ACC112 (cell line): Measurements from ENCODE around the gene GPR153.
"Not testable (repeated sequence)": the region's sequence is repeated elsewhere in the genome, so short reads cannot be mapped to it uniquely, and the experiment has no call there.

ENCODE experiments used
- H2AFZ ChIP-seq: fragments of 200-600 bp; sonication (generic); one replicate; pipeline ENCODE4 v1.6.0; 2017; ENCODE audit warnings: antibody characterized with exemption, low read length; ENCODE audit not compliant: unreplicated experiment
- H3K27ac ChIP-seq: fragments of 200-600 bp; sonication (generic); 2 replicates; pipeline ENCODE4 v1.5.1; 2014; ENCODE audit warnings: low read depth, mild to moderate bottlenecking, antibody characterized with exemption, low read length, moderate library complexity
- H3K27me3 ChIP-seq: fragments of 200-600 bp; sonication (generic); 2 replicates; pipeline ENCODE4 v1.6.1; 2014; ENCODE audit warnings: mild to moderate bottlenecking, antibody characterized with exemption, low read length, moderate library complexity, mixed read lengths; ENCODE audit not compliant: insufficient read depth
- H3K36me3 ChIP-seq: fragments of 200-600 bp; sonication (generic); 2 replicates; pipeline ENCODE4 v1.6.1; 2016; ENCODE audit warnings: mild to moderate bottlenecking, antibody characterized with exemption, low read length, moderate library complexity, mixed read lengths; ENCODE audit not compliant: insufficient read depth
- H3K4me1 ChIP-seq: fragments of 200-600 bp; sonication (generic); one replicate; pipeline ENCODE4 v1.6.1; 2016; ENCODE audit warnings: low read length, mixed read lengths; ENCODE audit not compliant: insufficient read depth, unreplicated experiment, control insufficient read depth
- H3K4me3 ChIP-seq: fragments of 200-600 bp; sonication (generic); 2 replicates; pipeline ENCODE4 v1.5.1; 2014; ENCODE audit warnings: mild to moderate bottlenecking, low read depth, low read length
- H3K79me2 ChIP-seq: fragments of 200-600 bp; sonication (generic); one replicate; pipeline ENCODE4 v1.6.0; 2016; ENCODE audit warnings: low read length; ENCODE audit not compliant: control insufficient read depth, unreplicated experiment, insufficient read depth

Gene GPR153

DNA sequence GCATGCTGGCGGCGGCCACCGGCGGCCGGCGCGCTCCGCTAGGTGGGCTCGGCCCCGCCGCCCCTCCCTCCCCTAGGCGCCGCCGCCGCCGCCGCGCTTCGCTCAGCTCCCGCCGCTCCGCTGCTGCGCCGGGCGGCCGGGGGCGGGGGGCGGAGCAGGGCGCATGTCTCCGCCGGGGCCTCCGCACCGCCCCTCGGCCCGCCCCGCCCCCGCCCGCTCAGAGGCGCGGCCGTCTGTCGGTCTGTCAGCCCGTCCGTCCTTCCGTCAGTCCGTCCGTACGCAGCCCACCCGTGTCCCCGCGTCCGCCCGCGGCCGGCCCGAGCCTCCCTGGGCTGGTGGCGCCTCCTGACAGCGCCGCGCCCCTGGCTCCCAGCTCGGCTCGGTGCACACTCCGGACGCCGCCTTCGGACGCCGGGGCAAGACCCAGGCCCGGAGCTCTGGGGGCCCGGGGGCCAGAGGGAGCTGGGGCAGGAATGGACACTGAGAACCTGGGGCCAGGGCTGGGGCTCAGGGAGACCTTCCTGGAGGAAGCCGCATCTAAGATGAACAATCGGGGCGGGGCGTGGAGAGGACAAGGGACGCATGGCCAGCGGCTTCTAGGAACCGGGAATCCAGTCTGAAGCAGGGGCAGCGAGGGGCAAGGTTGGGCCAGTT is at the start of gene GPR153:
Gene GPR153, minus strand, starts transcription at position 138 of the 654 bp plus-strand sequence. CDS start 6,193 bp downstream, outside the sequence.
- Histone ChIP-seq H3K27ac (no peak within 1 kb of the TSS), H3K4me3 (peak within 1 kb of the TSS; percentile 80), H3K4me1 (no peaks in the 10 kb centered on the region), H3K27me3 (no peaks in the 10 kb centered on the region), H3K36me3 (no peaks in the 10 kb centered on the region), H2AFZ (peak within 1 kb of the TSS; percentile 23), H3K79me2 (no peaks in the 10 kb centered on the region)

DNA sequence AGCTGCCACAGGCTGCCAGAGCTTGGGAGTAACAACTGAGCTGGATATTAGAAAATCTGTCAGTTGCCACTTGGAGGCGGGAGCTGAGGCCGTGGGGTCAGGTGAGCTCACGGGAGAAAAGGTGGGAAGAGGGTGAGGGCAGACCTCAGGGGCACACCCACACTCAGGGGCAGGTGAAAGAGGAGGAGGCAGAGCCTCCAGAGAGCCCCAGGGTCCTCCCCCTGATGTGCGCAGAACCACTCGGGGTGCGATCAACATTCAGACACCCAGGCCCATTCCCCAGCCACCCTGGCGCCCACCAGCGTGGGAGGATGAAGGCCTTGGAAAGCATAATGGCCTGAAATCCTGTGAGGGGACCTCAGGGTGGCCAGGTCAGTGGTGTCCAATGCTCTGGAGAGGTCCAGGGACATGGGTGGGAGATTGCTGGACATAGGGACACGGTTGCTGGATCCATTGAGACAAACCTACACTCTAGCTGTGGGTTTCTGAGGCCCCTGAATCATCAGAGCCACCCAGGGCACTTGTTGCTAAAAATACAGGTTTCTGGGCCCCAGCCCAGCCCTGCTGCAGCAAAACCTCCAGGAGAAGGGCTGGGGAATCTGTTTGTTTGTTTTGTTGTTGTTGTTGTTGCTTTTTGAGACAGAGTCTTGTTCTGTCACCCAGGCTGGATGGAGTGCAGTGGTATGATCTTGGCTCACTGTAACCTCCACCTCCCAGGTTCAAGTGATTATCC is 49.4 kb upstream of the GPR153 start:
- Histone ChIP-seq H3K36me3 (0 out of 2 replicates have a peak, but pooled peaks cover 12% of the 10 kb centered on the region), H3K4me1 (no peaks in the 10 kb centered on the region), H3K79me2 (no peaks in the 10 kb centered on the region), H2AFZ (no peak overlapping the region), H3K4me3 (no peak overlapping the region), H3K27me3 (no peaks in the 10 kb centered on the region), H3K27ac (no peak overlapping the region)

DNA sequence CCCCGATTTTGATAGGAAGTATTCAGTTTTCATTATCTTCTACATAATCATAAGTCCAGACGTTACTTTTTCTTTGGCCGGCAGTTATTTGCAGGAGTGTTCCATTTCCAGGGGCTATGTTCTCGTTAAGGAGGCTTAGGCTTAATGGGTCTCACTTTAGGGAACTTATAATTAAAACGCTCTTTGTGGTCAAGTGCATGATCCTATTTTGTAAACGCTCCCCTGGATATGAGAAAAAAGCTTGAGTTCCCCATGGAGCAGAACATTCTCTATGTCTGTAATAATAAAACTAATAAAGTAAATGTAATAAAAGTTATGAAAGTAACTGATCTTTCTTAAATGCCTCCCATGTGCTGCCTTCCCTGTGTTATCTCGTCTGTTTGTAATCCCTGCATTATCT is 48.7 kb upstream of the GPR153 start:
- 0 out of 2 replicates have a peak, but pooled peaks cover 12% of the 10 kb centered on the region for H3K36me3 ChIP-seq
- H3K4me3 ChIP-seq = no peak overlapping the region
- H3K27ac ChIP-seq = no peak overlapping the region
- no peaks in the 10 kb centered on the region for H3K79me2 ChIP-seq
- H2AFZ ChIP-seq = no peak overlapping the region
- H3K27me3 ChIP-seq = no peaks in the 10 kb centered on the region
- H3K4me1 ChIP-seq = no peaks in the 10 kb centered on the region

DNA sequence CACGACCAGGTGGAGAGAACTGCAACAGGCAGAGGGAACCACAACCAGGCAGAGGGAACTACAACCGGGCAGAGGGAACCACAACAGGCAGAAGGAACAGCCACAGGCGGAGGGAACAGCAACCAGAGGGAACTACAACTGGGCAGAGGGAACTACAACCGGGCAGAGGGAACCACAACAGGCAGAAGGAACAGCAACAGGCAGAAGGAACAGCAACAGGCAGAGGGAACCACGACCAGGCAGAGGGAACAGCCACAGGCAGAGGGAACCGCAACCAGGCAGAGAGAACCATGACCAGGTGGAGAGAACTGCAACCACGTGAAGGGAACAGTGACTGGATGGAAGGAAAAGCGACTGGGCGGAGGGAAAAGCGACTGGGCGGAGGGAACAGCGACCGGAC is 47.6 kb upstream of the GPR153 start:
- Histone ChIP-seq H3K4me3 (no peak overlapping the region), H3K27me3 (no peaks in the 10 kb centered on the region), H3K4me1 (no peaks in the 10 kb centered on the region), H3K36me3 (0 out of 2 replicates have a peak, but pooled peaks cover 12% of the 10 kb centered on the region), H2AFZ (no peak overlapping the region), H3K27ac (no peak overlapping the region), H3K79me2 (no peaks in the 10 kb centered on the region)

DNA sequence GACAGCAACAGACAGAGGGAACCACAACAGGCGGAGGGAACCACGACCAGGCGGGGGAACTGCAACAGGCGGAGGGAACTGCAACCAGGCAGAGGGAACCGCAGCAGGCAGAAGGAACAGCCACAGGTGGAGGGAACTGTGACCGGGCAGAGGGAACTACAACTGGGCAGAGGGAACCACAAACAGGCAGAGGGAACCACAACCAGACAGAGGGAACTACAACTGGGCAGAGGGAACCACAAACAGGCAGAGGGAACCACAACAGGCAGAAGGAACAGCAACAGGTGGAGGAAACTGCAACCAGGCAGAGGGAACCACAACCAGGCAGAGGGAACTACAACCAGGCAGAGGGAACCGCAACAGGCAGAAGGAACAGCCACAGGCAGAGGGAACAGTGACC is 46.8 kb upstream of the GPR153 start:
- not testable (repeated sequence) for H3K79me2 ChIP-seq, H3K4me1 ChIP-seq, H2AFZ ChIP-seq, H3K27ac ChIP-seq, H3K4me3 ChIP-seq, H3K27me3 ChIP-seq
- 0 out of 2 replicates have a peak, but pooled peaks cover 12% of the 10 kb centered on the region for H3K36me3 ChIP-seq

DNA sequence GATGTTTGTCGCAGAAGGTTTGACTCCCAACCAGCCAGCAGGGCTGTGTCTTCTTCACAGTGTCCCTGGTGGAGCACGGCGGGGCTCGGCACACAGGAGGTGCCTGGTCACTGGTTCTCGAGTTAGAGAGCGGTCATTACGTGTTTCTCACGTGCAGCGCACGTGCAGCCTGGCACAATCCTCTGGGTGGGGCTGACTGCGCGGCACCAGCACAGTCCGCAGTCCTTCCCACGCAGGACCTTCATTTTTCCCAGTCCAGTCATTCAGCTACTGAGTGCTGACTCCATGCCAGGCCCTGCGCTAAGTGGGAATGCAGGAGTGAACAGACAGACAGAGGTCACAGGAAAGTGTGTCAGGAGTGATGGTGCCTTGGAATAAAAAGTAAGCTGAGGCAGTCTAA is 46.2 kb upstream of the GPR153 start:
- H3K79me2 ChIP-seq = no peaks in the 10 kb centered on the region
- H3K27ac ChIP-seq = no peak overlapping the region
- 0 out of 2 replicates have a peak, but pooled peaks cover 12% of the 10 kb centered on the region for H3K36me3 ChIP-seq

DNA sequence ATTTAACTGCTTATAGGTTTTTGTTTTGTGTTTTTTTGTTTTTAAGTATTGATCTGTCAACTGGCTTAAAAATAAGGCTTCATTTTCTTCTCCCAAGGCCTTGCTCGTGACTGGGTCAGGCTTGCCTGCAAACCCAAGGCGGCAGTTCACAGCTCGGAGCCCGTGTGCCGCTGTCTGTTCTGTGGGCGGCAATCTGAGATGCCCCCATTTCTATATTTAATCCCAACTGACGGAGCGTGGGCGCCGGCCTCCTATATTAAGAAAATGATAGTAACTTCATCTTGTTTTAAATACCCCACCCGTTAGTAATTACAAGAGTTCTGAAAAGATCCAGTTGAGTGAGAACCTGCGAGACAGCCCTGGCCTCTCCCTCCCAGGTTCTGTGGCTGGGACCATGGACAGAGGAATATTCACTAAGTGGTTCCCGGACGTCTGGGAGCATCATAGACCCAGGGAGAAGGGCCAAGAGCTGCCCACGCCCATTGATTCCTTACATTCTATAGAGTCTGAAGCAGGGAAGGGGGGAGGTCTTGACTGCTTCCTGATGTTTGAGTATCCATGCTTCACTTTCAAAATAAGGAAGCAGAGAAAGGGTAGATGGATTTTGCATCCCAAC is 42.6 kb upstream of the GPR153 start:
- Histone ChIP-seq H3K36me3 (0 out of 2 replicates have a peak, but pooled peaks cover 9% of the 10 kb centered on the region), H3K27me3 (no peaks in the 10 kb centered on the region), H3K27ac (no peak overlapping the region), H2AFZ (no peak overlapping the region), H3K4me3 (no peak overlapping the region), H3K79me2 (no peaks in the 10 kb centered on the region), H3K4me1 (no peaks in the 10 kb centered on the region)

More for the DNA sequence above, 46.2 kb upstream of the GPR153 start:
- H2AFZ ChIP-seq = no peak overlapping the region
- H3K4me1 ChIP-seq = no peaks in the 10 kb centered on the region
- H3K4me3 ChIP-seq = no peak overlapping the region
- H3K27me3 ChIP-seq = no peaks in the 10 kb centered on the region

DNA sequence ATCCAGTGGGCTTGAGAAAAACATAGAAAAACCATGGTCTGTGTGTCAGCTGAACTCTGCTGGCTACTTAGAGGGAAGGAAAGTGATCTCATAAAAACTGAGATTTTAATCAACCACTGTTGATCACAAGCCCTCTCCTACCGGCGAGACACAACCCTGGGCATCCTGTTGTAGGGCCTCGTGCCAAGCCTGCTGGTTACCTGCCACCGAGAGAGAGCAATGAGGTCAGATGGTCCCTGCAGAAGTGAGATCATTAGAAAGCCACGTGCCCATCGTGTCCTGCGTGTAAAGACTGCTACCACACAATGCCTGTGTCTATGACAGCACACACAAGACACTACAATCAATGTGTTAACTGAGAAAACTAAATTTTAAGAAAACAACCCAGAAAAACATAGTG is 41.7 kb upstream of the GPR153 start:
- H3K4me1 ChIP-seq = no peaks in the 10 kb centered on the region
- no peak overlapping the region for H3K27ac ChIP-seq
- no peak overlapping the region for H2AFZ ChIP-seq
- H3K36me3 ChIP-seq = 0 out of 2 replicates have a peak, but pooled peaks cover 9% of the 10 kb centered on the region
- no peaks in the 10 kb centered on the region for H3K79me2 ChIP-seq
- no peak overlapping the region for H3K4me3 ChIP-seq
- H3K27me3 ChIP-seq = no peaks in the 10 kb centered on the region

DNA sequence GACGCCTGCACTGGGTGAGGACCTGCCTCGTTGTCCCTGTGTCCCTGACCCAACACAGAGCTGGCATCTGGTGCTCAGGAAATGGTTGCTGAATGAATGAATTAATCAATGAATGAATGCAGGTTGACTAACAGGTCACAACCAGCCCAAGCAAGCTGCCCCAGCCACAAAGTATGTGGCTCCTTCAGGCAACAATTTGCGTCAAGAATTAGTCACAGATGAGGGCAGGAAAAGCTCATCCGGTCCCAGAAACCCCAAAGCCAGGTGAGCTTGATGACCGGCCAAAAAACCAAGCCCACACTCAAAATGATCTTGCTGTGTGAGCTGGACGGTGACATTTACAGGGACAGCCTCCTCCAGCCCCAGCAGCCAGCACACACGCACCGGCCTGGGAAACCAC is 40.6 kb upstream of the GPR153 start:
- Histone ChIP-seq H3K4me1 (no peaks in the 10 kb centered on the region), H3K27me3 (no peaks in the 10 kb centered on the region), H3K79me2 (no peaks in the 10 kb centered on the region), H3K27ac (no peak overlapping the region), H3K36me3 (0 out of 2 replicates have a peak, but pooled peaks cover 3% of the 10 kb centered on the region), H3K4me3 (no peak overlapping the region), H2AFZ (no peak overlapping the region)

DNA sequence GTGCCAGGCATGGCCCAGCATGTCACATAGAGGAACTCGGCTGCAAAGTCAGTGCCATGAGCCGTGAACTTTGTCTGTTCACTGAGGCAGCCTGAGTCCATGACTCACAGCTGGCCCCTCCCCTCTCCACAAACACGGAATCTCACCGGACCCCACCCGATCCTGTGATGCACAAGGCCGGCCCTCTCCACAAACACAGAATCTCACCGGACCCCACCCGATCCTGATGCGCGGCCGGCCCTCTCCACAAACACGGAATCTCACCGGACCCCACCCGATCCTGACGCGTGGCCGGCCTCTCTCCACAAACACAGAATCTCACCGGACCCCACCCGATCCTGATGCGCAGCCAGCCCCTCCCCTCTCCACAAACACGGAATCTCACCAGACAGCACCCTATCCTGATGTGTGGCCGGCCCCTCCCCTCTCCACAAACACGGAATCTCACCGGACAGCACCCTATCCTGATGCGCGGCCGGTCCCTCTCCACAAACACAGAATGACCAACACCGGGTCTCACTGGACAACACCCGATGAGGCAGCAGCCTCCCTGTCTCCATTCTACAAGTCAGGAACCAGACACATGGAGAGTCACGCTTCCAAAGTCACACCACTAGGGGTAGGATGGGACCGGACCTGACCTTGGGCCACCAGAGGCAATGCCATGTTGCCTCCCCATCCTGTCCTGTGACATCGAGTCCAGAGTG is 39.6 kb upstream of the GPR153 start:
- Histone ChIP-seq H3K27me3 (no peaks in the 10 kb centered on the region), H3K36me3 (no peaks in the 10 kb centered on the region), H3K4me3 (no peak overlapping the region), H2AFZ (no peak overlapping the region), H3K27ac (no peak overlapping the region), H3K79me2 (no peaks in the 10 kb centered on the region), H3K4me1 (no peaks in the 10 kb centered on the region)
